LNCaP clone FGC (cell line): Measurements from ENCODE around the gene RECQL5.

Experiments used
- DNase-seq: peaks from one replicate; pipeline ENCODE4 v3.0.0-alpha.2; 2011; ENCODE audit warnings: low read depth
- H3K4me3 ChIP-seq: 2 replicates; pipeline ENCODE4 v1.5.1; 2011; ENCODE audit warnings: mild to moderate bottlenecking, low read depth, low read length, control low read depth
- CTCF ChIP-seq: IDR thresholded peaks from 2 replicates; pipeline ENCODE4 v1.5.1; 2012; ENCODE audit warnings: mild to moderate bottlenecking; ENCODE audit not compliant: control insufficient read depth, insufficient read depth; ENCODE audit errors: extremely low read depth

The RECQL5 gene

GRCh38 chr17:75652341-75652740, 14.6 kb downstream of the RECQL5 start:
- H3K4me3 ChIP-seq: no peak overlapping the region
- no peak for DNase-seq
- no peak for TF ChIP-seq CTCF

- H3K4me3 ChIP-seq: no peak overlapping the region
- TF ChIP-seq CTCF: no peak
- DNase-seq: no peak
Measured at GRCh38 chr17:75650874-75651273, 16.1 kb downstream of the RECQL5 start.

DNA sequence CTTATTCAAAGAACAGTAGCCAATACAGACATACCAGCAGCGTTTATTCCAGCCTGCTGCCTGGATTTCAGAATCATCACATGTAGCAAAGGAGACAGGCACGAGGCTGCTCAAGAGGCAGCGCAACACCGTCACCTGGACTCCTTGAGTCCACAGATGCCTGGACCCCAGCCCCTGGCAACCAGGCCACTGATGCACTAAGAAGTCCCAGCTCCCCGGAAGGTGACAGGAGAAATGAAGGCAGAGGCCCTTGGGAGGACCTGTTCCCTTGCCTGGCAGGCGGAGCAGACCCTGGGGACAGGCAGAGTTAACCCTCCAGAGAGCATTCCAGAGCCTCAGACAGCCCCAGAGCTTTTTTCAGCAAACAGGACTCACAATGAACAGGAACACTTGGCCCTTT, 17.3 kb downstream of the RECQL5 start:
- TF ChIP-seq CTCF: no peak
- H3K4me3 ChIP-seq: no peak overlapping the region
- DNase-seq: no peak

- TF ChIP-seq CTCF: no peak
- no peak for DNase-seq
- H3K4me3 ChIP-seq: no peak overlapping the region
Measured at GRCh38 chr17:75647921-75648320, 19.0 kb downstream of the RECQL5 start.

DNA sequence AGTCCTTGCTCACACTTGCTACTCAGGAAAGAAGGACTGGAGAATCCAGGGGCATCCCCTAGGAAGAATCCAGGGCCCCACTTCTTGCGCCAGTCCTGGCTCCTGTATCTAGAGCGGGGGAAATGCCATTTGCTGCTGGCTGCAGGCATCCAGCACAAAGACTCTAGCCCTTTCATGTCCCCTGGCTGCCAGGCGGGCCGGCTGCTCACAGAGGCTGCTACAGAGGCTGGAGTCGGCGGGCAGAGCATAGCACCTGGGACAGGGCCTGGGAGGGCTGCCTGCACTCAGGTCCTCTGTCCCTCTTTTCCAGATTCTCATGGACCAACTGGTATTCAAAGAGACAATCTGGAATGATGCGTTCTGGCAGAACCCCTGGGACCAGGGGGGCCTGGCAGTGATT, 19.9 kb downstream of the RECQL5 start:
- no peak for TF ChIP-seq CTCF
- no peak for DNase-seq
- H3K4me3 ChIP-seq: no peak overlapping the region

GRCh38 chr17:75646638-75646992, 20.3 kb downstream of the RECQL5 start:
- no peak for TF ChIP-seq CTCF
- H3K4me3 ChIP-seq: no peak overlapping the region
- DNase-seq: no peak

- H3K4me3 ChIP-seq: no peak overlapping the region
- no peak for TF ChIP-seq CTCF
- DNase-seq: no peak
Measured at GRCh38 chr17:75645889-75646637, 20.9 kb downstream of the RECQL5 start.
